HepG2 (cell line): ENCODE data around the gene ARMH3. TPM values are rescaled to one million over a fixed set of nuclear protein-coding genes. Genes with fewer than 3 reads are reported as not detected.

ENCODE experiments used
- ATAC-seq: fragments of 200-7000 bp; cut with Tn5 transposase; 3 replicates; pipeline ENCODE4 v1.9.1; 2020; ENCODE audit warnings: mild to moderate bottlenecking, moderate library complexity
- BruUV-seq: library from RNA; stranded (reverse); fragments of 400-500 nt; replicated peaks from 2 replicates; lab custom pipeline; 2021; lab: Mats Ljungman, UMichigan
- CTCF ChIA-PET: fragments of 300-600 bp; formaldehyde crosslinking; extraction: SDS; loops from one replicate; lab custom pipeline; 2021; ENCODE audit warnings: low total read pairs, inconsistent platforms, low intra/inter-chr PET ratio; lab: Yijun Ruan, JAX
- POLR2A ChIA-PET: fragments of 350-600 bp; sonication (Branson Sonifier 250); formaldehyde crosslinking; loops from one replicate; lab custom pipeline; 2020; ENCODE audit warnings: antibody characterized with exemption, inconsistent platforms; lab: Yijun Ruan, JAX
- DNase-seq: peaks from one replicate; pipeline ENCODE4 v3.0.0-alpha.2; 2015; ENCODE audit warnings: low spot score
- FAIRE-seq: peaks from 3 replicates; lab custom pipeline; 2011; peaks lifted over from hg19 to GRCh38; lab: Jason Lieb, UNC
- H2AFZ ChIP-seq: one replicate; pipeline ENCODE4 v1.6.1; 2011; ENCODE audit warnings: low read length, inconsistent platforms
- H3K27ac ChIP-seq: fragments of 300-600 bp; 3 replicates; pipeline ENCODE4 v1.8.0; 2011; ENCODE audit warnings: mixed run types, mild to moderate bottlenecking, mixed read lengths, low read length, inconsistent platforms; ENCODE audit not compliant: insufficient read depth; ENCODE audit errors: extremely low read length
- H3K27me3 ChIP-seq, 2 experiments: fragments of 200-600 bp in 1 of 2; 2 replicates in 1 of 2; 3 replicates in 1 of 2; pipeline versions ENCODE4 v1.6.0 to v1.8.0; 2011; ENCODE audit warnings: low read length in 2 of 2, mild to moderate bottlenecking in 2 of 2, moderate library complexity in 2 of 2, inconsistent platforms in 1 of 2; ENCODE audit not compliant: insufficient read depth in 2 of 2, control insufficient read depth in 1 of 2
- H3K36me3 ChIP-seq, 2 experiments: fragments of 200-600 bp in 1 of 2; replicated peaks in 1 of 2; 2 replicates in 1 of 2; 3 replicates in 1 of 2; pipeline versions ENCODE4 v1.5.1 to v1.8.0; 2011; ENCODE audit warnings: low read length in 2 of 2, inconsistent platforms in 1 of 2; ENCODE audit not compliant: insufficient read depth in 2 of 2, control insufficient read depth in 1 of 2
- H3K4me1 ChIP-seq: 2 replicates; pipeline ENCODE4 v1.5.1; 2012; ENCODE audit warnings: low read length, inconsistent platforms; ENCODE audit not compliant: insufficient read depth
- H3K4me2 ChIP-seq: 2 replicates; pipeline ENCODE4 v1.6.0; 2011; ENCODE audit warnings: low read depth, low read length, inconsistent platforms
- H3K4me3 ChIP-seq, 3 experiments: fragments of 200-600 bp in 1 of 3; sonication (generic), shearing (Covaris generic) in 1 of 3; replicated peaks in 1 of 3; 2 replicates each; pipeline ENCODE4 v1.5.1; 2011 to 2016; ENCODE audit warnings: low read length in 3 of 3, inconsistent platforms in 2 of 3, low read depth in 2 of 3, mild to moderate bottlenecking in 2 of 3, control low read depth in 1 of 3, mixed read lengths in 1 of 3; ENCODE audit not compliant: insufficient read depth in 1 of 3
- H3K79me2 ChIP-seq: one replicate; pipeline ENCODE4 v1.6.1; 2011; ENCODE audit warnings: low read length, inconsistent platforms; ENCODE audit not compliant: insufficient read depth
- H3K9ac ChIP-seq: 2 replicates; pipeline ENCODE4 v1.6.0; 2011; ENCODE audit warnings: mild to moderate bottlenecking, low read depth, low read length, inconsistent platforms; ENCODE audit not compliant: insufficient read depth
- H3K9me3 ChIP-seq: 2 replicates; pipeline ENCODE4 v1.5.1; 2012; ENCODE audit warnings: mild to moderate bottlenecking, low read length
- H4K20me1 ChIP-seq: 2 replicates; pipeline ENCODE4 v1.6.0; 2011; ENCODE audit warnings: inconsistent platforms, mild to moderate bottlenecking, low read length, moderate library complexity; ENCODE audit not compliant: insufficient read depth
- BORCS8-MEF2B ChIP-seq: sonication (generic); formaldehyde crosslinking; IDR thresholded peaks from 2 replicates; pipeline ENCODE4 v1.8.0; 2022; ENCODE audit warnings: mild to moderate bottlenecking, missing genetic modification reagents
- CBFB ChIP-seq: sonication (generic); formaldehyde crosslinking; IDR thresholded peaks from 2 replicates; pipeline ENCODE4 v1.4.0; 2020; ENCODE audit warnings: missing genetic modification reagents
- FOXK1 ChIP-seq: sonication (generic); formaldehyde crosslinking; IDR thresholded peaks from 2 replicates; pipeline ENCODE4 v1.4.0; 2020; ENCODE audit warnings: low read depth, missing genetic modification reagents, borderline replicate concordance
- KLF16 ChIP-seq, 2 experiments: sonication (generic) in 1 of 2; formaldehyde crosslinking in 1 of 2; IDR thresholded peaks; 2 replicates each; pipeline versions ENCODE4 v1.6.1 to v1.8.0; 2016 to 2023; ENCODE audit warnings: missing genetic modification reagents in 2 of 2, missing compliant biosample characterization in 1 of 2
- NFIB ChIP-seq: sonication (generic); formaldehyde crosslinking; IDR thresholded peaks from 2 replicates; pipeline ENCODE4 v1.9.0; 2021; ENCODE audit warnings: missing genetic modification reagents, mild to moderate bottlenecking, borderline replicate concordance
- NPAS2 ChIP-seq: sonication (generic); formaldehyde crosslinking; IDR thresholded peaks from 2 replicates; pipeline ENCODE4 v1.8.0; 2022; ENCODE audit warnings: mild to moderate bottlenecking, missing genetic modification reagents, borderline replicate concordance
- PHF8 ChIP-seq: sonication (generic); formaldehyde crosslinking; IDR thresholded peaks from 2 replicates; pipeline ENCODE4 v1.5.0; 2020; ENCODE audit warnings: missing genetic modification reagents
- ZKSCAN8 ChIP-seq: IDR thresholded peaks from 2 replicates; pipeline ENCODE4 v1.6.1; 2016; ENCODE audit warnings: borderline replicate concordance, missing genetic modification reagents, missing compliant biosample characterization
- ZNF225 ChIP-seq: sonication (generic); formaldehyde crosslinking; IDR thresholded peaks from 2 replicates; pipeline ENCODE4 v1.4.0; 2020; ENCODE audit warnings: mild to moderate bottlenecking, missing genetic modification reagents
- ZNF335 ChIP-seq: sonication (generic); formaldehyde crosslinking; IDR thresholded peaks from 2 replicates; pipeline ENCODE4 v1.4.0; 2020; ENCODE audit warnings: missing genetic modification reagents
- ZNF749 ChIP-seq: sonication (generic); formaldehyde crosslinking; IDR thresholded peaks from 2 replicates; pipeline ENCODE4 v1.8.0; 2022; ENCODE audit warnings: mild to moderate bottlenecking, missing genetic modification reagents, moderate library complexity, borderline replicate concordance
- ZNF790 ChIP-seq: sonication (generic); formaldehyde crosslinking; IDR thresholded peaks from 2 replicates; pipeline ENCODE4 v1.8.0; 2022; ENCODE audit warnings: missing genetic modification reagents, mild to moderate bottlenecking, borderline replicate concordance
- WGBS: methylation state at CpG from one replicate; pipeline ENCODE4 v1.1.6; 2017; ENCODE audit warnings: low lambda C conversion rate; 5-methylcytosine and 5-hydroxymethylcytosine counted together
- in situ Hi-C: cut with HindIII; loops from 2 replicates; pipeline ENCODE4 v1.10.0; 2017; ENCODE audit warnings: low pct_unique_long_range_greater_than_20kb; ENCODE audit not compliant: extremely low pct_ligation_motif_present
- intact Hi-C: fragments of 100-400 bp; cut with micrococcal nuclease; formaldehyde crosslinking; loops from one replicate; pipeline ENCODE4 v1.10.0; 2022; ENCODE audit not compliant: unreplicated experiment
- polyA plus RNA-seq, 8 experiments: library from polyadenylated mRNA; depleted of rRNA in 3 of 8; stranded (reverse) in 7 of 8; unstranded in 1 of 8; fragments of >200 nt; fragmentation: Illumina TruSeq in 4 of 8; extraction: Trizol in 4 of 8; gene quantifications; 2 replicates each; pipeline versions ENCODE4 v1.2.1 to v1.2.3, GENCODE V29; 2011 to 2016; ENCODE audit warnings: low read depth in 4 of 8, missing spikeins in 1 of 8, mixed read lengths in 1 of 8; ENCODE audit not compliant: insufficient read depth in 1 of 8
- total RNA-seq, 5 experiments: library from RNA; depleted of rRNA; stranded (reverse); fragments of >200 nt; fragmentation: Illumina TruSeq; extraction: Trizol; gene quantifications; 2 replicates each; pipeline ENCODE4 v1.2.3, GENCODE V29; 2016; ENCODE audit warnings: low read depth in 1 of 5

The ARMH3 gene
- total and polyA plus RNA-seq, 2 of the 13 experiments (the other 11 are each of a cell fraction or from before 2014, with no cell fraction given) = 8.4 to 16.9 TPM

- Histone ChIP-seq H3K4me3 (no peak overlapping the region), H3K9ac (no peak overlapping the region), H3K27ac (no peak overlapping the region), H4K20me1 (no peaks in the 10 kb centered on the region), H3K4me2 (no peak overlapping the region), H3K27me3 (no peaks in the 10 kb centered on the region), H3K9me3 (no peaks in the 10 kb centered on the region), H3K36me3 (peaks cover 0 to 4% of the 10 kb centered on the region in 2 experiments; a peak in 3 of 5 replicates), H3K4me1 (no peaks in the 10 kb centered on the region), H2AFZ (no peak overlapping the region), H3K79me2 (no peaks in the 10 kb centered on the region)
- ChIA-PET CTCF (no interaction called here), POLR2A (no interaction called here)
- in situ Hi-C loops (no loop called here), intact Hi-C loops (no loop called here)
- DNase-seq (no peak), ATAC-seq (no peak), FAIRE-seq (no peak)
- BruUV-seq = no TSS peak
- no peak for TF ChIP-seq BORCS8-MEF2B
- no peak for TF ChIP-seq NFIB
- no peak for TF ChIP-seq PHF8
- no peak for TF ChIP-seq KLF16 (CRISPR knock-in tag; IDR thresholded peaks at IDR 0.05)
- TF ChIP-seq ZNF335 (CRISPR knock-in tag) = no peak
- TF ChIP-seq ZNF790 = no peak
- no peak for TF ChIP-seq CBFB (CRISPR knock-in tag)
- no peak for TF ChIP-seq ZKSCAN8
- no peak for TF ChIP-seq ZNF749 (CRISPR knock-in tag)
- no peak for TF ChIP-seq NPAS2 (CRISPR knock-in tag)
- no peak for TF ChIP-seq FOXK1 (CRISPR knock-in tag)
- TF ChIP-seq ZNF225 = no peak
- 98% methylated on average over 2 of the region's 2 CpGs for WGBS
These were observed 174.8 kb downstream of the ARMH3 start for GRCh38 chr10:101881036-101881774.
